Calu3 (cell line): ENCODE results near the gene LRP10. TPM values are rescaled to one million over a fixed set of nuclear protein-coding genes. Genes with fewer than 3 reads are reported as not detected.
A peak's percentile ranks its signal among the peaks of the same experiment; 100 is the strongest.

Source experiments
- BruUV-seq: library from RNA; stranded (reverse); fragments of 400-500 nt; replicated peaks from 2 replicates; lab custom pipeline; 2021; lab: Mats Ljungman, UMichigan
- CTCF ChIA-PET: fragments of 300-600 bp; sonication (Branson Sonifier 250); formaldehyde crosslinking; loops from one replicate; lab custom pipeline; 2022; ENCODE audit warnings: antibody characterized with exemption; lab: Charles Lee
- DNase-seq: peaks from one replicate; pipeline ENCODE4 v3.0.0; 2022
- H3K27ac Mint-ChIP-seq: one replicate; pipeline ENCODE4 v1.8.0; 2022; ENCODE audit warnings: mixed read lengths; ENCODE audit not compliant: unreplicated experiment
- H3K27me3 Mint-ChIP-seq: one replicate; pipeline ENCODE4 v1.8.0; 2022; ENCODE audit warnings: mixed read lengths; ENCODE audit not compliant: unreplicated experiment
- H3K36me3 Mint-ChIP-seq: one replicate; pipeline ENCODE4 v1.8.0; 2022; ENCODE audit warnings: mild to moderate bottlenecking, moderate library complexity, mixed read lengths; ENCODE audit not compliant: insufficient read depth, unreplicated experiment
- H3K4me1 Mint-ChIP-seq: one replicate; pipeline ENCODE4 v1.8.0; 2022; ENCODE audit warnings: mild to moderate bottlenecking, low read depth, mixed read lengths; ENCODE audit not compliant: unreplicated experiment
- H3K4me3 Mint-ChIP-seq: one replicate; pipeline ENCODE4 v1.8.0; 2022; ENCODE audit warnings: mild to moderate bottlenecking, low read depth, moderate library complexity, mixed read lengths; ENCODE audit not compliant: unreplicated experiment
- H3K9me3 Mint-ChIP-seq: one replicate; pipeline ENCODE4 v1.8.0; 2022; ENCODE audit warnings: low read depth, mixed read lengths; ENCODE audit not compliant: unreplicated experiment
- intact Hi-C: fragments of 100-400 bp; cut with micrococcal nuclease; formaldehyde crosslinking; loops from one replicate; pipeline ENCODE4 v1.10.0; 2022; ENCODE audit not compliant: unreplicated experiment
- total RNA-seq: library from RNA; stranded (reverse); gene quantifications from 2 replicates; pipeline ENCODE4 v1.2.3, GENCODE V29; 2022
- TF ChIP-seq, protein P1 (sequence below): fragments of 200-600 bp; IDR thresholded peaks from one replicate; pipeline ENCODE4 v1.8.0; 2022; ENCODE audit warnings: antibody characterized with exemption; ENCODE audit not compliant: unreplicated experiment

The LRP10 gene
- total RNA-seq, 1 experiment from 2014 or later: 112 TPM

GRCh38 chr14:22923746-22924145 lies 52.2 kb downstream of the LRP10 start:
- no peak overlapping the region for H3K4me3 Mint-ChIP-seq
- no TSS peak for BruUV-seq

GRCh38 chr14:22925513-22925912 lies 54.0 kb downstream of the LRP10 start:
- no TSS peak for BruUV-seq
- TF ChIP-seq, protein P1, sequence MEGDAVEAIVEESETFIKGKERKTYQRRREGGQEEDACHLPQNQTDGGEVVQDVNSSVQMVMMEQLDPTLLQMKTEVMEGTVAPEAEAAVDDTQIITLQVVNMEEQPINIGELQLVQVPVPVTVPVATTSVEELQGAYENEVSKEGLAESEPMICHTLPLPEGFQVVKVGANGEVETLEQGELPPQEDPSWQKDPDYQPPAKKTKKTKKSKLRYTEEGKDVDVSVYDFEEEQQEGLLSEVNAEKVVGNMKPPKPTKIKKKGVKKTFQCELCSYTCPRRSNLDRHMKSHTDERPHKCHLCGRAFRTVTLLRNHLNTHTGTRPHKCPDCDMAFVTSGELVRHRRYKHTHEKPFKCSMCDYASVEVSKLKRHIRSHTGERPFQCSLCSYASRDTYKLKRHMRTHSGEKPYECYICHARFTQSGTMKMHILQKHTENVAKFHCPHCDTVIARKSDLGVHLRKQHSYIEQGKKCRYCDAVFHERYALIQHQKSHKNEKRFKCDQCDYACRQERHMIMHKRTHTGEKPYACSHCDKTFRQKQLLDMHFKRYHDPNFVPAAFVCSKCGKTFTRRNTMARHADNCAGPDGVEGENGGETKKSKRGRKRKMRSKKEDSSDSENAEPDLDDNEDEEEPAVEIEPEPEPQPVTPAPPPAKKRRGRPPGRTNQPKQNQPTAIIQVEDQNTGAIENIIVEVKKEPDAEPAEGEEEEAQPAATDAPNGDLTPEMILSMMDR: no peak
- DNase-seq: no peak
- Mint-ChIP-seq H3K36me3 (peaks cover 28% of the 10 kb centered on the region), H3K4me3 (no peak overlapping the region), H3K4me1 (peaks cover 21% of the 10 kb centered on the region), H3K27me3 (no peaks in the 10 kb centered on the region), H3K27ac (no peak overlapping the region), H3K9me3 (no peaks in the 10 kb centered on the region)
- intact Hi-C loops: no loop called here
- CTCF ChIA-PET: no interaction called here

More at GRCh38 chr14:22923746-22924145, 52.2 kb downstream of the LRP10 start:
- H3K27ac Mint-ChIP-seq: no peak overlapping the region
- no peaks in the 10 kb centered on the region for H3K9me3 Mint-ChIP-seq
- no peaks in the 10 kb centered on the region for H3K27me3 Mint-ChIP-seq
- H3K4me1 Mint-ChIP-seq: peaks cover 21% of the 10 kb centered on the region
- TF ChIP-seq, protein P1: no peak
- DNase-seq: no peak
- intact Hi-C loops: no loop called here
- H3K36me3 Mint-ChIP-seq: peaks cover 38% of the 10 kb centered on the region
- CTCF ChIA-PET: no interaction called here

DNA sequence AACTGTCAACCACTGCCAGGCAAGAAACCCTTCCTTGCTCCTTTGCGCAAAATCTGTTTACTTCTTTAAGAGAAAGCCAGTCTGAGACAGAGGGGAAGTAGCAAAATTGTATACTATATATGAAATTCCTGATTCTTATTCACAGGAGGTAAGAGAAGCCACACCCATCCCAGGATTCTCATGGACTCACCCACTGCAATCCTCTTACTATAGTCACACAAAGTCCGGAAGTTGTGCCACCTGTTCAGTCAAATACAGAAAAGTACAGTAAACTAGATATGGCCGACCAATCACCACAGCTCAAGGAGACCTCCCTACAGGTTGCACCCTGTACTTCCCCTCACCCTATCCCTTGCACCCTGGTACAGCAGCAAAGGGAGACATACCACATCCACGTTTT lies 54.8 kb downstream of the LRP10 start:
- CTCF ChIA-PET: no interaction called here
- no peaks in the 10 kb centered on the region for H3K9me3 Mint-ChIP-seq
- intact Hi-C loops: no loop called here

GRCh38 chr14:22928237-22929103 lies 56.9 kb downstream of the LRP10 start:
- no peaks in the 10 kb centered on the region for H3K27me3 Mint-ChIP-seq
- H3K27ac Mint-ChIP-seq: no peak overlapping the region
- no peak for DNase-seq
- BruUV-seq: TSS peak; percentile 54
- CTCF ChIA-PET: interaction anchor here (1.1 to 2.3 kb wide), 7 partner anchors 10 to 140 kb away, joined by 4 to 10 read pairs (median 7); partner anchors contain the start of genes AJUBA, HAUS4 and RBM23
- H3K4me3 Mint-ChIP-seq: no peak overlapping the region
- intact Hi-C loops: loop anchor here (1.0 kb wide), 1 partner anchor 130 kb away; no protein-coding TSS in a partner anchor
- H3K36me3 Mint-ChIP-seq: peaks cover 18% of the 10 kb centered on the region
- TF ChIP-seq, protein P1: no peak
- peaks cover 9% of the 10 kb centered on the region for H3K4me1 Mint-ChIP-seq
- H3K9me3 Mint-ChIP-seq: no peaks in the 10 kb centered on the region

More for the DNA sequence above, 54.8 kb downstream of the LRP10 start:
- Mint-ChIP-seq H3K27ac (no peak overlapping the region), H3K27me3 (no peaks in the 10 kb centered on the region), H3K36me3 (peaks cover 24% of the 10 kb centered on the region), H3K4me1 (peaks cover 21% of the 10 kb centered on the region), H3K4me3 (peak overlapping the region; percentile 17)
- TF ChIP-seq, protein P1: no peak
- no peak for DNase-seq
- no TSS peak for BruUV-seq
